K562 (cell line): ENCODE data around the gene TMCO4. TPM values are rescaled to one million over a fixed set of nuclear protein-coding genes. Genes with fewer than 3 reads are reported as not detected.

ENCODE experiments used
- ATAC-seq: fragments of 200-7000 bp; cut with Tn5 transposase; 3 replicates; pipeline ENCODE4 v1.9.1; 2020; ENCODE audit warnings: moderate library complexity
- BruUV-seq: library from RNA; stranded (reverse); fragments of 400-500 nt; replicated peaks from 2 replicates; lab custom pipeline; 2021; lab: Mats Ljungman, UMichigan
- CTCF ChIA-PET: fragments of 300-600 bp; formaldehyde crosslinking; extraction: SDS; loops from one replicate; lab custom pipeline; 2021; ENCODE audit warnings: low intra/inter-chr PET ratio; lab: Yijun Ruan, JAX
- POLR2A ChIA-PET: fragments of 300-600, 350-650 bp; sonication (Branson Sonifier 250); formaldehyde crosslinking; extraction: SDS; loops from one replicate; lab custom pipeline; 2021; ENCODE audit warnings: antibody characterized with exemption, inconsistent platforms; lab: Yijun Ruan, JAX
- DNase-seq, 4 experiments: peaks; one replicate each; pipeline versions ENCODE4 v3.0.0 to v3.0.0-alpha.2; 2011 to 2018; ENCODE audit warnings: low spot score in 3 of 4, mixed read lengths in 3 of 4; ENCODE audit errors: extremely low read depth in 1 of 4
- FAIRE-seq: peaks from 2 replicates; lab custom pipeline; 2011; peaks lifted over from hg19 to GRCh38; lab: Jason Lieb, UNC
- H2AFZ ChIP-seq: 2 replicates; pipeline ENCODE4 v1.6.0; 2011; ENCODE audit warnings: low read depth, low read length, control low read depth, inconsistent platforms
- H3K27ac ChIP-seq: fragments of 200-600 bp; 3 replicates; pipeline ENCODE4 v1.8.0; 2011; ENCODE audit warnings: low read depth, mild to moderate bottlenecking, control low read depth, inconsistent platforms, low read length, moderate library complexity, mixed read lengths; ENCODE audit errors: extremely low read depth
- H3K27me3 ChIP-seq, 2 experiments: fragments of 300-600 bp in 1 of 2; 2 replicates in 1 of 2; 3 replicates in 1 of 2; pipeline versions ENCODE4 v1.6.0 to v1.8.0; 2011; ENCODE audit warnings: inconsistent platforms in 2 of 2, low read length in 2 of 2, mild to moderate bottlenecking in 1 of 2, mixed read lengths in 1 of 2, moderate library complexity in 1 of 2; ENCODE audit not compliant: control insufficient read depth in 2 of 2, insufficient read depth in 2 of 2
- H3K36me3 ChIP-seq: fragments of 300-600 bp; 3 replicates; pipeline ENCODE4 v1.8.0; 2011; ENCODE audit warnings: mild to moderate bottlenecking, low read length, inconsistent platforms; ENCODE audit not compliant: control insufficient read depth, insufficient read depth
- H3K4me1 ChIP-seq, 2 experiments: fragments of 200-600 bp in 1 of 2; replicated peaks in 1 of 2; 2 replicates in 1 of 2; 3 replicates in 1 of 2; pipeline versions ENCODE4 v1.5.1 to v1.8.0; 2011; ENCODE audit warnings: inconsistent platforms in 2 of 2, low read length in 2 of 2, mild to moderate bottlenecking in 1 of 2, mixed read lengths in 1 of 2, moderate library complexity in 1 of 2; ENCODE audit not compliant: control insufficient read depth in 2 of 2, insufficient read depth in 2 of 2
- H3K4me2 ChIP-seq: 2 replicates; pipeline ENCODE4 v1.6.1; 2011; ENCODE audit warnings: low read length, control low read depth, inconsistent platforms, mixed read lengths; ENCODE audit not compliant: insufficient read depth
- H3K4me3 ChIP-seq: fragments of 200-600 bp; sonication (generic), shearing (Covaris generic); 2 replicates; pipeline ENCODE4 v1.5.1; 2016; ENCODE audit warnings: control low read depth, inconsistent platforms
- H3K79me2 ChIP-seq: fragments of 200-600 bp; 3 replicates; pipeline ENCODE4 v1.8.0; 2011; ENCODE audit warnings: low read length, inconsistent platforms; ENCODE audit not compliant: control insufficient read depth, insufficient read depth
- H3K9ac ChIP-seq, 2 experiments: 2 replicates each; pipeline versions ENCODE4 v1.6.0 to v1.6.1; 2011; ENCODE audit warnings: low read depth in 2 of 2, low read length in 2 of 2, control low read depth in 1 of 2, inconsistent platforms in 1 of 2, mild to moderate bottlenecking in 1 of 2, mixed read lengths in 1 of 2; ENCODE audit not compliant: insufficient read depth in 1 of 2
- H3K9me1 ChIP-seq: one replicate; pipeline ENCODE4 v1.6.0; 2011; ENCODE audit warnings: inconsistent platforms, mild to moderate bottlenecking, low read length, moderate library complexity; ENCODE audit not compliant: control insufficient read depth, insufficient read depth
- H3K9me3 ChIP-seq: replicated peaks from 2 replicates; pipeline ENCODE4 v1.5.1; 2011; ENCODE audit warnings: low read depth, low read length, inconsistent platforms; ENCODE audit not compliant: control insufficient read depth, insufficient read depth
- H4K20me1 ChIP-seq: replicated peaks from 2 replicates; pipeline ENCODE4 v1.6.1; 2011; ENCODE audit warnings: low read length, inconsistent platforms, mixed read lengths; ENCODE audit not compliant: control insufficient read depth, insufficient read depth
- CTCF ChIP-seq, 3 experiments: IDR thresholded peaks in 2 of 3; conservative IDR thresholded peaks in 1 of 3; 2 replicates each; pipeline ENCODE4 v1.5.1; 2011 to 2012; ENCODE audit warnings: low read length in 3 of 3, mild to moderate bottlenecking in 3 of 3, control low read depth in 2 of 3, improper control_type of control experiment in 1 of 3, inconsistent platforms in 1 of 3, low read depth in 1 of 3, mixed read lengths in 1 of 3, moderate library complexity in 1 of 3; ENCODE audit not compliant: insufficient read depth in 2 of 3
- CTCFL ChIP-seq: IDR thresholded peaks from 2 replicates; pipeline ENCODE4 v1.6.1; 2011; ENCODE audit warnings: borderline replicate concordance, low read depth, mild to moderate bottlenecking, moderate library complexity, low read length; ENCODE audit not compliant: insufficient read depth, poor library complexity, severe bottlenecking
- EHMT2 ChIP-seq: fragments of 450-650 bp; IDR thresholded peaks from 2 replicates; pipeline ENCODE4 v1.6.1; 2018; ENCODE audit warnings: antibody characterized with exemption
- HNRNPH1 ChIP-seq: fragments of 200-400 bp; formaldehyde crosslinking; optimal IDR thresholded peaks from 2 replicates; pipeline ENCODE3; 2017; ENCODE audit warnings: low read depth, mild to moderate bottlenecking, low read length, moderate library complexity
- SMC3 ChIP-seq: conservative IDR thresholded peaks from 2 replicates; pipeline ENCODE4 v1.6.1; 2011; ENCODE audit warnings: low read depth, low read length, improper control_type of control experiment; ENCODE audit not compliant: insufficient read depth
- TSC22D4 ChIP-seq: fragments of 450-650 bp; IDR thresholded peaks from 2 replicates; pipeline ENCODE4 v1.6.1; 2016; ENCODE audit warnings: missing genetic modification characterization, missing biosample characterization, control low read depth
- XRCC5 ChIP-seq: fragments of 200-400 bp; formaldehyde crosslinking; IDR thresholded peaks from 2 replicates; pipeline ENCODE4 v1.6.1; 2017; ENCODE audit warnings: low read depth, mild to moderate bottlenecking, low read length
- YY1 ChIP-seq, 3 experiments: IDR thresholded peaks; 2 replicates each; pipeline ENCODE4 v1.6.1; 2011; ENCODE audit warnings: low read length in 2 of 3, mild to moderate bottlenecking in 2 of 3, moderate library complexity in 2 of 3, borderline replicate concordance in 1 of 3, control low read depth in 1 of 3, low read depth in 1 of 3; ENCODE audit not compliant: insufficient read depth in 3 of 3, insufficient replicate concordance in 2 of 3, control insufficient read depth in 1 of 3, insufficient read length in 1 of 3; ENCODE audit errors: extremely low read depth in 1 of 3
- ZNF592 ChIP-seq: fragments of 450-650 bp; IDR thresholded peaks from 2 replicates; pipeline ENCODE4 v1.6.1; 2017; ENCODE audit warnings: antibody characterized with exemption, mild to moderate bottlenecking
- WGBS: fragments of 100-300 bp; shearing (Covaris generic); methylation state at CpG from one replicate; pipeline ENCODE4 v1.1.6; 2016; ENCODE audit warnings: low coverage, mixed read lengths; ENCODE audit not compliant: insufficient coverage; ENCODE audit errors: missing lambda C conversion rate; 5-methylcytosine and 5-hydroxymethylcytosine counted together
- in situ Hi-C: fragments of 300-500 bp; cut with MboI; formaldehyde crosslinking; loops from 4 replicates; pipeline ENCODE4 v1.15.0; 2018; ENCODE audit warnings: inconsistent platforms, mixed read lengths
- intact Hi-C: fragments of 100-400 bp; cut with micrococcal nuclease; formaldehyde crosslinking; loops from 2 replicates; pipeline ENCODE4 v1.14.2; 2022
- polyA plus RNA-seq, 8 experiments: library from polyadenylated mRNA; depleted of rRNA in 4 of 8; stranded (reverse) in 5 of 8; unstranded in 3 of 8; fragments of >200 nt; fragmentation: Nextera tagmentation in 2 of 8; fragmentation: Illumina TruSeq in 1 of 8; extraction: Ambion mirVana in 2 of 8; extraction: Trizol in 1 of 8; gene quantifications; 2 replicates each; pipeline versions ENCODE4 v1.2.1 to v1.2.3, GENCODE V29; 2011 to 2014; ENCODE audit warnings: inconsistent platforms in 1 of 8, missing spikeins in 1 of 8
- total RNA-seq, 7 experiments: library from RNA; depleted of rRNA in 6 of 7; stranded (reverse); fragments of >200 nt in 6 of 7; fragmentation: Illumina TruSeq in 2 of 7; extraction: Trizol in 2 of 7; gene quantifications; 2 replicates each; pipeline versions ENCODE4 v1.2.1 to v1.2.3, GENCODE V29; 2011 to 2021; ENCODE audit warnings: low replicate concordance in 1 of 7

The TMCO4 gene
- total and polyA plus RNA-seq, 9 of the 15 experiments (the other 6 are each of a cell fraction or from before 2014, with no cell fraction given), result 0.06 to 2.1 (median 1.2) TPM

DNA sequence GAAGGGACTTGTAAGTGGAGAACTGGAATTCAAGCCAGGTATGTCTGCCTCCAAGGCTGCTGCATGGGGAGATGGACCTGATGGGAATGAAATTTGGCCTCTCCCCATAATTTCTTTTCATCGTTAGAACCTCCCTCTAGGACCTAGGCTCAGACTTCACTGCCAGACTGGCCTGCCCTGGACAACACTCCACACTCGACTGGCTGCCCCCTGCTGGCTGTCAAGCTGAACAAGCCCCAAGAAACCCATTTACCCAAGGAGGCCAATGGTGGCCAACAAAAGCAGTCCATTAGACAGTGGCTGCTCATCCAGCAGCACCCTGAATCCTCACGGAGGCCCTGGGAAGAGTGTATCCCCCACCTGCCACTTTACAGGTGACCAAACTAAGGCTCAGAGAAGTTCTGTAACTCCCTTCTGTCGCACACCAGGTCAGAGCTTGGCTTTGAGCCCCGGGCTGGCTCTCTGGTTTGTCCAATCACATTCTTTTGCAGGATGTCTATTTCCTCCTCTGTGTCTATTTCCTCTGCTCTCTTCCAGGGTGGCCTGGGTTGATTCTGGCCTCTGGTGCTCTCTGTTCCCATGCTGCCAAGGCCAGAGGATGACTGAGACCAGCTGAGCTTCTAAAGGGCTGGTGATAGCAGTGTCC lies 11.6 kb upstream of the TMCO4 start:
- H2AFZ ChIP-seq, result no peak overlapping the region
- no peaks in the 10 kb centered on the region for H3K79me2 ChIP-seq
- no TSS peak for BruUV-seq
- intact Hi-C loops (loop anchor here (1.0 to 5.0 kb wide), 4 partner anchors 49 to 149 kb away; partner anchors contain the start of gene HTR6), in situ Hi-C loops (no loop called here)
- peaks cover 33 to 55% of the 10 kb centered on the region in 2 experiments; a peak in 4 of 5 replicates for H3K27me3 ChIP-seq
- no peak overlapping the region for H3K27ac ChIP-seq
- ChIA-PET POLR2A (interaction anchor here (0.6 kb wide), 2 partner anchors 10 to 34 kb away, joined by 3 to 4 read pairs; no protein-coding TSS in a partner anchor), CTCF (interaction anchor here (1.2 to 2.5 kb wide), 2 partner anchors 49 to 96 kb away, joined by 4 to 10 read pairs; no protein-coding TSS in a partner anchor)
- no peaks in the 10 kb centered on the region for H3K9me3 ChIP-seq
- FAIRE-seq (peak; percentile 85), DNase-seq (peak; percentile 67 to 72 (median 72)), ATAC-seq (peak; percentile 96)
- peaks cover 0 to 2% of the 10 kb centered on the region in 2 experiments; a peak in 2 of 5 replicates for H3K4me1 ChIP-seq
- H3K4me3 ChIP-seq, result no peak overlapping the region
- H3K4me2 ChIP-seq, result no peak overlapping the region
- no peaks in the 10 kb centered on the region for H3K36me3 ChIP-seq
- H3K9ac ChIP-seq, result no peak overlapping the region
- peaks cover 8% of the 10 kb centered on the region for H4K20me1 ChIP-seq
- H3K9me1 ChIP-seq, result no peaks in the 10 kb centered on the region
- WGBS, result 1% methylated on average over 5 of the region's 5 CpGs
- TF ChIP-seq HNRNPH1 (no peak), YY1 (IDR thresholded peaks at IDR 0.05; ENCODE audit: borderline replicate concordance in 1 of 3, control insufficient read depth in 1 of 3, extremely low read depth in 1 of 3, insufficient read depth in 3 of 3, insufficient read length in 1 of 3, insufficient replicate concordance in 2 of 3, low read depth in 1 of 3, low read length in 2 of 3) (peak in 2 of 3 experiments; percentile 21 to 39), SMC3 (peak; percentile 52), EHMT2 (peak; percentile 77), XRCC5 (0 out of 2 replicates have a peak, but pooled peaks have one; percentile 64), CTCF (IDR thresholded peaks at IDR 0.05 in 2 of 3, conservative IDR thresholded peaks at IDR 0.05 in 1 of 3; ENCODE audit: insufficient read depth in 2 of 3, low read depth in 1 of 3, low read length in 3 of 3) (peak; percentile 76 to 86 (median 79)), ZNF592 (no peak), CTCFL (peak; percentile 89), TSC22D4 (tag) (no peak)
